HEK293 (cell line): ENCODE results near the gene SZT2.

Source experiments
- CTCF ChIP-seq: fragments of 450-650 bp; formaldehyde crosslinking; IDR thresholded peaks from 2 replicates; pipeline ENCODE4 v1.5.1; 2016; ENCODE audit warnings: missing biosample characterization, missing genetic modification characterization
- GLI2 ChIP-seq: fragments of 450-650 bp; formaldehyde crosslinking; IDR thresholded peaks from 2 replicates; pipeline ENCODE4; 2017; ENCODE audit warnings: missing biosample characterization, missing genetic modification characterization, low read depth, borderline replicate concordance
- INSM2 ChIP-seq: fragments of 450-650 bp; formaldehyde crosslinking; IDR thresholded peaks from 2 replicates; pipeline ENCODE4 v1.5.1; 2016; ENCODE audit warnings: missing biosample characterization, missing genetic modification characterization
- KLF10 ChIP-seq: fragments of 450-650 bp; IDR thresholded peaks from 2 replicates; pipeline ENCODE4 v1.5.1; 2018; ENCODE audit warnings: missing biosample characterization, mild to moderate bottlenecking, missing genetic modification characterization
- TSHZ1 ChIP-seq: fragments of 450-650 bp; formaldehyde crosslinking; IDR thresholded peaks from 2 replicates; pipeline ENCODE4 v1.5.1; 2016; ENCODE audit warnings: missing biosample characterization, missing genetic modification characterization, borderline replicate concordance
- ZNF175 ChIP-seq: fragments of 450-650 bp; formaldehyde crosslinking; IDR thresholded peaks from 2 replicates; pipeline ENCODE4 v1.5.1; 2016; ENCODE audit warnings: missing biosample characterization, missing genetic modification characterization
- ZNF274 ChIP-seq, 2 experiments: fragments of 200-500 bp in 1 of 2; fragments of 450-650 bp in 1 of 2; sonication (Bioruptor generic) in 1 of 2; formaldehyde crosslinking in 1 of 2; IDR thresholded peaks; 2 replicates each; pipeline versions ENCODE4 v1.5.1 to v1.6.1; 2014 to 2016; ENCODE audit warnings: borderline replicate concordance in 1 of 2, inconsistent platforms in 1 of 2, low read length in 1 of 2, missing biosample characterization in 1 of 2, missing genetic modification characterization in 1 of 2
- ZSCAN30 ChIP-seq: fragments of 450-650 bp; IDR thresholded peaks from 2 replicates; pipeline ENCODE4 v1.5.1; 2018; ENCODE audit warnings: missing biosample characterization, mild to moderate bottlenecking, missing genetic modification characterization, moderate library complexity

GRCh38 chr1:43427524-43427923, 37.8 kb downstream of the SZT2 start:
- TF ChIP-seq CTCF (tag by site-specific recombination), result no peak
- no peak for TF ChIP-seq GLI2 (tag by site-specific recombination)
- TF ChIP-seq ZSCAN30, result no peak
- TF ChIP-seq INSM2 (tag by site-specific recombination), result no peak
- no peak for TF ChIP-seq TSHZ1 (tag by site-specific recombination)
- TF ChIP-seq KLF10 (tag by site-specific recombination), result no peak
- no peak for TF ChIP-seq ZNF175 (tag by site-specific recombination)
- no peak for TF ChIP-seq ZNF274 (IDR thresholded peaks at IDR 0.05; ENCODE audit: low read length)
- no peak for TF ChIP-seq ZNF274 (tag by site-specific recombination; IDR thresholded peaks at IDR 0.05; ENCODE audit: borderline replicate concordance)
